Activated naive CD8-positive, alpha-beta T cell (primary cell): ENCODE data around the gene CHIT1.
"Not testable (repeated sequence)": the region's sequence is repeated elsewhere in the genome, so short reads cannot be mapped to it uniquely, and the experiment has no call there.

Source experiments
- H3K27ac Mint-ChIP-seq: one replicate; pipeline ENCODE4 v1.8.0; 2021; ENCODE audit warnings: mixed read lengths
- H3K27me3 Mint-ChIP-seq: one replicate; pipeline ENCODE4 v1.8.0; 2021; ENCODE audit warnings: mixed read lengths
- H3K36me3 Mint-ChIP-seq: one replicate; pipeline ENCODE4 v1.8.0; 2021; ENCODE audit warnings: mixed read lengths
- H3K4me1 Mint-ChIP-seq: one replicate; pipeline ENCODE4 v1.8.0; 2021; ENCODE audit warnings: low read depth, mixed read lengths
- H3K4me3 Mint-ChIP-seq: one replicate; pipeline ENCODE4 v1.8.0; 2021; ENCODE audit warnings: mild to moderate bottlenecking, mixed read lengths
- H3K9me3 Mint-ChIP-seq: one replicate; pipeline ENCODE4 v1.8.0; 2021; ENCODE audit warnings: low read depth, mixed read lengths

Gene CHIT1

DNA sequence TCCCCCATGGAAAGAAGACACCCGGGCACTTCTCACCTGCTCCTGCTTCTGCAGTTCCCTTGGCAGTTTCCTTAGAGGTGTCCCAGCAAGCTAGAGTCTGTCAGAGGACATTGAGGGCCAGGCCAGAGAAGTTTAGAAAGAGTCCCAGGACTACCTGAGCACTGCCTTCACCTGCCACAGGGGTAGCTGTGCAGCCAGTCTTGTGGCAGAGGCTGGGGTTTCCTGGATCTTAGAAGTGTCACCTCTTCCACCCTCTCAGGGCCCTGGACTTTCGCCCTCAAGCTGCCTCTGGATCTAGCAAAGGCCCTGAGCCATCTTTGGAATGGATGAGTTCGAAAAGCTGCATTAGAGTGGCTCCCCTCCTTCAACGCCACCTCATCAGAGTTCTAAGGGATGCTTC is 41.0 kb upstream of the CHIT1 start:
- Mint-ChIP-seq H3K4me1 (peaks cover 45% of the 10 kb centered on the region), H3K4me3 (no peak overlapping the region), H3K27me3 (no peaks in the 10 kb centered on the region), H3K27ac (no peak overlapping the region), H3K9me3 (no peaks in the 10 kb centered on the region), H3K36me3 (no peaks in the 10 kb centered on the region)

DNA sequence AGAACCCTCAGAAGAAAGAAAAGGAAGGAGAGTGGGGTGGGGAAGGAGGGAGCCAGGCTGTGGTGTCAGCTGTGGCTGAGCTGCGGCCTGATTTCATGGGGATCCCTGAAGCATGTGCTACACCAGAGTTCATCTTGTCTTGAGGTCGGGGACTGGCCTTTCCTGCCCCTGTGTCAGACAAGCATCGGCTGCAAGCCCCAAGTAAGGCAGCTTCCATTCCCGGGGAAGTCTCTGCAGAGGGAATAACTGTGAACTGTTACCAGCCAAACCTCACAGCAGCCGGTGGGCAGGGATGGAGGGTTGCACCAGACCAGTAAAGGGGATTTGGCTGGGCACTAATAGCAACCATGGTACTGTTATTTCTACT is 40.2 kb upstream of the CHIT1 start:
- Mint-ChIP-seq H3K9me3 (no peaks in the 10 kb centered on the region), H3K36me3 (no peaks in the 10 kb centered on the region), H3K4me3 (no peak overlapping the region), H3K4me1 (peaks cover 37% of the 10 kb centered on the region), H3K27me3 (no peaks in the 10 kb centered on the region), H3K27ac (no peak overlapping the region)

DNA sequence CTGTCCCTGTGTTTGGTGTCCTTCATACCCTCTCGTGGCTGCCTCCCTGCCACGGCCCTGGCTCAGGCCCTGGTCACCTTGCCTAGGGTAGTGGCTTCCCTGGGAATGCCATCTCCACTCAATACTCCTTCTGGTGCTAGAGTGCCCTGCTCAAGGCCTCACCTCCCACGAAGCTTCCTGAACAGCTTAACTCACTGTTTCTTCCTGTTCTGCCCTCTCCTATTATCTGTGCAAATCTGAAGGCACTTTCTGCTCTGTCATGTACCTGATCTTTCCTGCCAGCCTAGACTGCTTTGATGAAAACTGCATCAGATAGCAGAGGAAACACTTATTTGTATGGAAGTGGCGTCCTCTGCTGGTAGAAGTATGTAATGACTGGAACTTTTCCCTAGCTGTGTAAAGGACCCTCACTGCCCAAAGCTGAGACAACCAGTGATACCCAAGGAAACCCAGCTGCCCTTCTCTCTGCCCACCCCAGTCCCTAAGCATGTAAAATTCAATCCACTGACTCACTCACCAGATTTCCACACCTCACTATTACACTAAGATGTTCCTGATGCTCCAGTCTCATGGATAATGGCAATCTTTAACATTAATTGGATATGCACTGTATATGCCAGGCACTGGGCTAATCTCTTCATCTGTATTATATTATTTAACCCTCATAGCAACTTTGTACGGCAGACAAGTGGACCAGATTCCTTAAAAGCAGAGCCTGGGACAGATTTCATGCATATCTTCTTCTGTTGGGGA is 39.6 kb upstream of the CHIT1 start:
- Mint-ChIP-seq H3K4me3 (no peak overlapping the region), H3K36me3 (no peaks in the 10 kb centered on the region), H3K4me1 (peaks cover 34% of the 10 kb centered on the region), H3K9me3 (no peaks in the 10 kb centered on the region), H3K27ac (no peak overlapping the region), H3K27me3 (no peaks in the 10 kb centered on the region)

DNA sequence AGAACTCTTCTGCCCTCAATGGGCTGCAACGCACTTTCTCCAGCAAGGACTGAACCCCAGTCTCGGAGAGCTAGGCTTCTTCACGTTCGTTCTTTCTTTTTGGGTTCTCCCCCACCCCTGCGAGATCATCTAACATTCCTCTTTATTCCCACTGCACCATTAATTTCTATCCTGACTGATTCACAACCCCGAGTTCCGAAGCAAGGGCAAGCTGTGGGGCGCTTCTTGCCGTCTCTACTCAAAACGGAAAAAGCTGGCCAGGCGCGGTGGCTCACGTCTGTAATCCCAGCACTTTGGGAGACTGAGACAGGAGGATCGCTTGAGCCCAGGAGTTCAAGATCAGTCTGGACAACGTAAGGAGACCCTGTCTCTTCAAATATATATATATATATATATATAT is 38.4 kb upstream of the CHIT1 start:
- Mint-ChIP-seq H3K36me3 (no peaks in the 10 kb centered on the region), H3K27ac (peak overlapping the region; percentile 84), H3K4me3 (peak overlapping the region; percentile 92)

GRCh38 chr1:203267347-203267846 is 37.9 kb upstream of the CHIT1 start:
- Mint-ChIP-seq H3K4me3 (peak overlapping the region; percentile 92), H3K27me3 (no peaks in the 10 kb centered on the region), H3K9me3 (no peaks in the 10 kb centered on the region), H3K4me1 (peaks cover 24% of the 10 kb centered on the region), H3K27ac (peak overlapping the region; percentile 84), H3K36me3 (no peaks in the 10 kb centered on the region)

More for the DNA sequence above, 38.4 kb upstream of the CHIT1 start:
- no peaks in the 10 kb centered on the region for H3K27me3 Mint-ChIP-seq
- no peaks in the 10 kb centered on the region for H3K9me3 Mint-ChIP-seq
- H3K4me1 Mint-ChIP-seq, result peaks cover 24% of the 10 kb centered on the region

DNA sequence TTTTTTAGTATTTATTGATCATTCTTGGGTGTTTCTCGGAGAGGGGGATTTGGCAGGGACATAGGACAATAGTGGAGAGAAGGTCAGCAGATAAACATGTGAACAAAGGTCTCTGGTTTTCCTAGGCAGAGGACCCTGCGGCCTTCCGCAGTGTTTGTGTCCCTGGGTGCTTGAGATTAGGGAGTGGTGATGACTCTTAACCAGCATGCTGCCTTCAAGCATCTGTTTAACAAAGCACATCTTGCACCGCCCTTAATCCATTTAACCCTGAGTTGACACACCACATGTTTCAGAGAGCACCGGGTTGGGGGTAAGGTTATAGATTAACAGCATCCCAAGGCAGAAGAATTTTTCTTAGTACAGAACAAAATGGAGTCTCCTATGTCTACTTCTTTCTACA is 36.7 kb upstream of the CHIT1 start:
- H3K36me3 Mint-ChIP-seq, H3K9me3 Mint-ChIP-seq, H3K27ac Mint-ChIP-seq, H3K4me3 Mint-ChIP-seq, H3K27me3 Mint-ChIP-seq: not testable (repeated sequence)
- H3K4me1 Mint-ChIP-seq, result peaks cover 16% of the 10 kb centered on the region

- Mint-ChIP-seq H3K27ac (no peak overlapping the region), H3K4me3 (no peak overlapping the region), H3K36me3 (no peaks in the 10 kb centered on the region), H3K4me1 (peaks cover 11% of the 10 kb centered on the region), H3K9me3 (no peaks in the 10 kb centered on the region), H3K27me3 (peaks cover under 1% of the 10 kb centered on the region)
Measured at GRCh38 chr1:203265541-203265940, 36.1 kb upstream of the CHIT1 start.

- Mint-ChIP-seq H3K27ac (no peak overlapping the region), H3K4me1 (peaks cover 11% of the 10 kb centered on the region), H3K36me3 (no peaks in the 10 kb centered on the region), H3K27me3 (peaks cover 2% of the 10 kb centered on the region), H3K9me3 (no peaks in the 10 kb centered on the region), H3K4me3 (no peak overlapping the region)
Measured at GRCh38 chr1:203264052-203264501, 34.6 kb upstream of the CHIT1 start.

GRCh38 chr1:203263496-203263895 is 34.0 kb upstream of the CHIT1 start:
- Mint-ChIP-seq H3K9me3 (no peaks in the 10 kb centered on the region), H3K27me3 (peaks cover 2% of the 10 kb centered on the region), H3K4me3 (no peak overlapping the region), H3K27ac (no peak overlapping the region), H3K36me3 (no peaks in the 10 kb centered on the region), H3K4me1 (peaks cover 11% of the 10 kb centered on the region)

DNA sequence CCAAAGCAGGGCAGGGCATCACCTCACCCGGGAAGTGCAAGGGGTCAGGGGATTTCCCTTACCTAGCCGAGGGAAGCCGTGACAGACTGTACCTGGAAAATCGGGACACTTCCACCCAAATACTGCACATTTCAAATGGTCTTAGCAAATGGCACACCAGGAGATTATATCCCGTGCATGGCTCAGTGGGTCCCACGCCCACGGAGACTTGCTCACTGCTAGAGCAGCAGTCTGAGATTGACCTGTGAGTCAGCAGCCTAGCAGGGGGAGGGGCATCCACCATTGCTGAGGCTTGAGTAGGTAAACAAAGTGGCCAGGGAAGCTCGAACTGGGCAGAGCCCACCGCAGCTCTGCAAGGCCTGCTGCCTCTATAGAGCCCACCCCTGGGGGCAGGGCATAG is 27.2 kb upstream of the CHIT1 start:
- H3K36me3 Mint-ChIP-seq, H3K4me3 Mint-ChIP-seq, H3K27me3 Mint-ChIP-seq, H3K4me1 Mint-ChIP-seq, H3K27ac Mint-ChIP-seq, H3K9me3 Mint-ChIP-seq: not testable (repeated sequence)

GRCh38 chr1:203254782-203255181 is 25.3 kb upstream of the CHIT1 start:
- H3K27ac Mint-ChIP-seq, H3K36me3 Mint-ChIP-seq: not testable (repeated sequence)

GRCh38 chr1:203252678-203253077 is 23.2 kb upstream of the CHIT1 start:
- Mint-ChIP-seq H3K27me3 (peaks cover 4% of the 10 kb centered on the region), H3K9me3 (peaks cover 3% of the 10 kb centered on the region), H3K4me1 (no peaks in the 10 kb centered on the region), H3K36me3 (peaks cover 3% of the 10 kb centered on the region), H3K4me3 (no peak overlapping the region), H3K27ac (no peak overlapping the region)

More at GRCh38 chr1:203254782-203255181, 25.3 kb upstream of the CHIT1 start:
- not testable (repeated sequence) for H3K4me1 Mint-ChIP-seq, H3K4me3 Mint-ChIP-seq, H3K9me3 Mint-ChIP-seq, H3K27me3 Mint-ChIP-seq

- no peak overlapping the region for H3K27ac Mint-ChIP-seq
- H3K4me1 Mint-ChIP-seq, result no peaks in the 10 kb centered on the region
- H3K27me3 Mint-ChIP-seq, result peaks cover 4% of the 10 kb centered on the region
- peaks cover 3% of the 10 kb centered on the region for H3K9me3 Mint-ChIP-seq
- H3K36me3 Mint-ChIP-seq, result peaks cover 3% of the 10 kb centered on the region
- no peak overlapping the region for H3K4me3 Mint-ChIP-seq
Measured at GRCh38 chr1:203251466-203251865, 22.0 kb upstream of the CHIT1 start.

GRCh38 chr1:203250911-203251310 is 21.4 kb upstream of the CHIT1 start:
- Mint-ChIP-seq H3K36me3 (peaks cover 1% of the 10 kb centered on the region), H3K27me3 (peaks cover 1% of the 10 kb centered on the region), H3K4me1 (no peaks in the 10 kb centered on the region), H3K27ac (no peak overlapping the region), H3K9me3 (peaks cover 3% of the 10 kb centered on the region), H3K4me3 (no peak overlapping the region)

GRCh38 chr1:203244776-203245175 is 15.3 kb upstream of the CHIT1 start:
- H3K9me3 Mint-ChIP-seq, result no peaks in the 10 kb centered on the region
- no peak overlapping the region for H3K4me3 Mint-ChIP-seq
- H3K4me1 Mint-ChIP-seq, result no peaks in the 10 kb centered on the region
- H3K36me3 Mint-ChIP-seq, result no peaks in the 10 kb centered on the region
- H3K27me3 Mint-ChIP-seq, result peaks cover 13% of the 10 kb centered on the region
- H3K27ac Mint-ChIP-seq, result no peak overlapping the region

GRCh38 chr1:203241708-203242107 is 12.2 kb upstream of the CHIT1 start:
- not testable (repeated sequence) for H3K9me3 Mint-ChIP-seq
- H3K27me3 Mint-ChIP-seq, result peaks cover 15% of the 10 kb centered on the region

More at GRCh38 chr1:203241708-203242107, 12.2 kb upstream of the CHIT1 start:
- not testable (repeated sequence) for H3K36me3 Mint-ChIP-seq, H3K27ac Mint-ChIP-seq, H3K4me1 Mint-ChIP-seq, H3K4me3 Mint-ChIP-seq
